K562 (cell line): Measurements from ENCODE around the gene PCSK2. TPM values are rescaled to one million over a fixed set of nuclear protein-coding genes. Genes with fewer than 3 reads are reported as not detected.

Experiments
- ATAC-seq: fragments of 200-7000 bp; cut with Tn5 transposase; 3 replicates; pipeline ENCODE4 v1.9.1; 2020; ENCODE audit warnings: moderate library complexity
- BruUV-seq: library from RNA; stranded (reverse); fragments of 400-500 nt; replicated peaks from 2 replicates; lab custom pipeline; 2021; lab: Mats Ljungman, UMichigan
- CTCF ChIA-PET: fragments of 300-600 bp; formaldehyde crosslinking; extraction: SDS; loops from one replicate; lab custom pipeline; 2021; ENCODE audit warnings: low intra/inter-chr PET ratio; lab: Yijun Ruan, JAX
- POLR2A ChIA-PET: fragments of 300-600, 350-650 bp; sonication (Branson Sonifier 250); formaldehyde crosslinking; extraction: SDS; loops from one replicate; lab custom pipeline; 2021; ENCODE audit warnings: antibody characterized with exemption, inconsistent platforms; lab: Yijun Ruan, JAX
- DNase-seq, 4 experiments: peaks; one replicate each; pipeline versions ENCODE4 v3.0.0 to v3.0.0-alpha.2; 2011 to 2018; ENCODE audit warnings: low spot score in 3 of 4, mixed read lengths in 3 of 4; ENCODE audit errors: extremely low read depth in 1 of 4
- FAIRE-seq: peaks from 2 replicates; lab custom pipeline; 2011; peaks lifted over from hg19 to GRCh38; lab: Jason Lieb, UNC
- H2AFZ ChIP-seq: 2 replicates; pipeline ENCODE4 v1.6.0; 2011; ENCODE audit warnings: low read depth, low read length, control low read depth, inconsistent platforms
- H3K27ac ChIP-seq: fragments of 200-600 bp; 3 replicates; pipeline ENCODE4 v1.8.0; 2011; ENCODE audit warnings: low read depth, mild to moderate bottlenecking, control low read depth, inconsistent platforms, low read length, moderate library complexity, mixed read lengths; ENCODE audit errors: extremely low read depth
- H3K27me3 ChIP-seq, 2 experiments: fragments of 300-600 bp in 1 of 2; 2 replicates in 1 of 2; 3 replicates in 1 of 2; pipeline versions ENCODE4 v1.6.0 to v1.8.0; 2011; ENCODE audit warnings: inconsistent platforms in 2 of 2, low read length in 2 of 2, mild to moderate bottlenecking in 1 of 2, mixed read lengths in 1 of 2, moderate library complexity in 1 of 2; ENCODE audit not compliant: control insufficient read depth in 2 of 2, insufficient read depth in 2 of 2
- H3K36me3 ChIP-seq: fragments of 300-600 bp; 3 replicates; pipeline ENCODE4 v1.8.0; 2011; ENCODE audit warnings: mild to moderate bottlenecking, low read length, inconsistent platforms; ENCODE audit not compliant: control insufficient read depth, insufficient read depth
- H3K4me1 ChIP-seq, 2 experiments: fragments of 200-600 bp in 1 of 2; replicated peaks in 1 of 2; 2 replicates in 1 of 2; 3 replicates in 1 of 2; pipeline versions ENCODE4 v1.5.1 to v1.8.0; 2011; ENCODE audit warnings: inconsistent platforms in 2 of 2, low read length in 2 of 2, mild to moderate bottlenecking in 1 of 2, mixed read lengths in 1 of 2, moderate library complexity in 1 of 2; ENCODE audit not compliant: control insufficient read depth in 2 of 2, insufficient read depth in 2 of 2
- H3K4me2 ChIP-seq: 2 replicates; pipeline ENCODE4 v1.6.1; 2011; ENCODE audit warnings: low read length, control low read depth, inconsistent platforms, mixed read lengths; ENCODE audit not compliant: insufficient read depth
- H3K4me3 ChIP-seq: fragments of 200-600 bp; sonication (generic), shearing (Covaris generic); 2 replicates; pipeline ENCODE4 v1.5.1; 2016; ENCODE audit warnings: control low read depth, inconsistent platforms
- H3K79me2 ChIP-seq: fragments of 200-600 bp; 3 replicates; pipeline ENCODE4 v1.8.0; 2011; ENCODE audit warnings: low read length, inconsistent platforms; ENCODE audit not compliant: control insufficient read depth, insufficient read depth
- H3K9ac ChIP-seq, 2 experiments: 2 replicates each; pipeline versions ENCODE4 v1.6.0 to v1.6.1; 2011; ENCODE audit warnings: low read depth in 2 of 2, low read length in 2 of 2, control low read depth in 1 of 2, inconsistent platforms in 1 of 2, mild to moderate bottlenecking in 1 of 2, mixed read lengths in 1 of 2; ENCODE audit not compliant: insufficient read depth in 1 of 2
- H3K9me1 ChIP-seq: one replicate; pipeline ENCODE4 v1.6.0; 2011; ENCODE audit warnings: inconsistent platforms, mild to moderate bottlenecking, low read length, moderate library complexity; ENCODE audit not compliant: control insufficient read depth, insufficient read depth
- H3K9me3 ChIP-seq: replicated peaks from 2 replicates; pipeline ENCODE4 v1.5.1; 2011; ENCODE audit warnings: low read depth, low read length, inconsistent platforms; ENCODE audit not compliant: control insufficient read depth, insufficient read depth
- H4K20me1 ChIP-seq: replicated peaks from 2 replicates; pipeline ENCODE4 v1.6.1; 2011; ENCODE audit warnings: low read length, inconsistent platforms, mixed read lengths; ENCODE audit not compliant: control insufficient read depth, insufficient read depth
- CCNT2 ChIP-seq: IDR thresholded peaks from 2 replicates; pipeline ENCODE4 v1.6.1; 2011; ENCODE audit warnings: borderline replicate concordance, low read depth, mild to moderate bottlenecking, moderate library complexity, mixed read lengths, low read length; ENCODE audit not compliant: insufficient read length; ENCODE audit errors: extremely low read depth
- ELF1 ChIP-seq: fragments of 200-800 bp; sonication (Bioruptor generic); IDR thresholded peaks from 2 replicates; pipeline ENCODE4 v1.6.1; 2016; ENCODE audit warnings: missing genetic modification characterization, missing compliant biosample characterization
- HIVEP1 ChIP-seq: fragments of 250-450 bp; sonication (Bioruptor Pico); IDR thresholded peaks from 2 replicates; pipeline ENCODE4 v1.4.0; 2020; ENCODE audit warnings: mild to moderate bottlenecking
- HNRNPH1 ChIP-seq: fragments of 200-400 bp; formaldehyde crosslinking; optimal IDR thresholded peaks from 2 replicates; pipeline ENCODE3; 2017; ENCODE audit warnings: low read depth, mild to moderate bottlenecking, low read length, moderate library complexity
- KDM1A ChIP-seq, 2 experiments: fragments of 450-650 bp; IDR thresholded peaks; 2 replicates each; pipeline ENCODE4 v1.6.1; 2016; ENCODE audit warnings: mild to moderate bottlenecking in 2 of 2
- NFE2L1 ChIP-seq: fragments of 450-650 bp; IDR thresholded peaks from 2 replicates; pipeline ENCODE4 v1.6.1; 2016; ENCODE audit warnings: missing genetic modification characterization, low read depth, mild to moderate bottlenecking, missing compliant biosample characterization, moderate library complexity, borderline replicate concordance
- NUFIP1 ChIP-seq: fragments of 450-650 bp; IDR thresholded peaks from 2 replicates; pipeline ENCODE4 v1.6.1; 2018; ENCODE audit not compliant: partially characterized antibody
- XRCC3 ChIP-seq: fragments of 450-650 bp; IDR thresholded peaks from 2 replicates; pipeline ENCODE4 v1.6.1; 2017; ENCODE audit warnings: mild to moderate bottlenecking, moderate library complexity
- WGBS: fragments of 100-300 bp; shearing (Covaris generic); methylation state at CpG from one replicate; pipeline ENCODE4 v1.1.6; 2016; ENCODE audit warnings: low coverage, mixed read lengths; ENCODE audit not compliant: insufficient coverage; ENCODE audit errors: missing lambda C conversion rate; 5-methylcytosine and 5-hydroxymethylcytosine counted together
- in situ Hi-C: fragments of 300-500 bp; cut with MboI; formaldehyde crosslinking; loops from 4 replicates; pipeline ENCODE4 v1.15.0; 2018; ENCODE audit warnings: inconsistent platforms, mixed read lengths
- intact Hi-C: fragments of 100-400 bp; cut with micrococcal nuclease; formaldehyde crosslinking; loops from 2 replicates; pipeline ENCODE4 v1.14.2; 2022
- polyA plus RNA-seq, 8 experiments: library from polyadenylated mRNA; depleted of rRNA in 4 of 8; stranded (reverse) in 5 of 8; unstranded in 3 of 8; fragments of >200 nt; fragmentation: Nextera tagmentation in 2 of 8; fragmentation: Illumina TruSeq in 1 of 8; extraction: Ambion mirVana in 2 of 8; extraction: Trizol in 1 of 8; gene quantifications; 2 replicates each; pipeline versions ENCODE4 v1.2.1 to v1.2.3, GENCODE V29; 2011 to 2014; ENCODE audit warnings: inconsistent platforms in 1 of 8, missing spikeins in 1 of 8
- total RNA-seq, 7 experiments: library from RNA; depleted of rRNA in 6 of 7; stranded (reverse); fragments of >200 nt in 6 of 7; fragmentation: Illumina TruSeq in 2 of 7; extraction: Trizol in 2 of 7; gene quantifications; 2 replicates each; pipeline versions ENCODE4 v1.2.1 to v1.2.3, GENCODE V29; 2011 to 2021; ENCODE audit warnings: low replicate concordance in 1 of 7
- TF ChIP-seq, protein P1 (sequence below): fragments of 150-350 bp; conservative IDR thresholded peaks from 2 replicates; pipeline ENCODE4 v1.6.1; 2014; ENCODE audit warnings: low read length

PCSK2 gene
- total and polyA plus RNA-seq, 9 of the 15 experiments (the other 6 are each of a cell fraction or from before 2014, with no cell fraction given), result 0.04 to 0.07 (median 0.05) TPM; not detected in 6

DNA sequence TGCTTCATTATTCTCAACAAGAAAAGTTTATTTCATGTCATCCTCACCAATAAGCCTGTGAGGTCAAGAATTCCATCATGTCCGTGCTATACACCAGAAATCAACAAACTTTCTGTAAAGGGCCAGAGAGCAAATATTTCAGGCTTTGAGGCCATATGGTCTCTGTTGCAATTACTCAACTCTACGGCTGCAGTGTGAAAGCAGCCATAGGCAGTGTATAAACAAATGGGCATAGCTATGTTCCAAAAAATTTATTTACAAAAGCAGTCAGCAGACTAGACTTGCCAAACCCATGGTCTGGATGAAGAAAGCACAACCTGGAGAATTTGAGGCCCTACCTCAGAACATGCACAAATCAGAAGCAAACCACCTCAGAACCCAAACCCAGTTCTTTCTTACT is 118.5 kb downstream of the PCSK2 start:
- no peak for ATAC-seq
- no TSS peak for BruUV-seq
- 0% methylated on average over 2 of the region's 2 CpGs for WGBS
- Histone ChIP-seq H3K9ac (no peak overlapping the region), H3K9me3 (no peaks in the 10 kb centered on the region), H3K79me2 (no peaks in the 10 kb centered on the region), H3K4me3 (no peak overlapping the region), H3K27ac (no peak overlapping the region), H3K27me3 (no peaks in the 10 kb centered on the region), H3K4me2 (no peak overlapping the region), H4K20me1 (no peaks in the 10 kb centered on the region), H3K9me1 (no peaks in the 10 kb centered on the region), H2AFZ (no peak overlapping the region), H3K4me1 (no peaks in the 10 kb centered on the region), H3K36me3 (no peaks in the 10 kb centered on the region)
- ChIA-PET POLR2A (no interaction called here), CTCF (no interaction called here)
- FAIRE-seq, result no peak
- intact Hi-C loops (no loop called here), in situ Hi-C loops (no loop called here)
- DNase-seq, result no peak
- TF ChIP-seq, protein P1, sequence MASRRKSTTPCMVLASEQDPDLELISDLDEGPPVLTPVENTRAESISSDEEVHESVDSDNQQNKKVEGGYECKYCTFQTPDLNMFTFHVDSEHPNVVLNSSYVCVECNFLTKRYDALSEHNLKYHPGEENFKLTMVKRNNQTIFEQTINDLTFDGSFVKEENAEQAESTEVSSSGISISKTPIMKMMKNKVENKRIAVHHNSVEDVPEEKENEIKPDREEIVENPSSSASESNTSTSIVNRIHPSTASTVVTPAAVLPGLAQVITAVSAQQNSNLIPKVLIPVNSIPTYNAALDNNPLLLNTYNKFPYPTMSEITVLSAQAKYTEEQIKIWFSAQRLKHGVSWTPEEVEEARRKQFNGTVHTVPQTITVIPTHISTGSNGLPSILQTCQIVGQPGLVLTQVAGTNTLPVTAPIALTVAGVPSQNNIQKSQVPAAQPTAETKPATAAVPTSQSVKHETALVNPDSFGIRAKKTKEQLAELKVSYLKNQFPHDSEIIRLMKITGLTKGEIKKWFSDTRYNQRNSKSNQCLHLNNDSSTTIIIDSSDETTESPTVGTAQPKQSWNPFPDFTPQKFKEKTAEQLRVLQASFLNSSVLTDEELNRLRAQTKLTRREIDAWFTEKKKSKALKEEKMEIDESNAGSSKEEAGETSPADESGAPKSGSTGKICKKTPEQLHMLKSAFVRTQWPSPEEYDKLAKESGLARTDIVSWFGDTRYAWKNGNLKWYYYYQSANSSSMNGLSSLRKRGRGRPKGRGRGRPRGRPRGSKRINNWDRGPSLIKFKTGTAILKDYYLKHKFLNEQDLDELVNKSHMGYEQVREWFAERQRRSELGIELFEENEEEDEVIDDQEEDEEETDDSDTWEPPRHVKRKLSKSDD, result no peak
- TF ChIP-seq HNRNPH1, result no peak
- TF ChIP-seq HIVEP1 (CRISPR knock-in tag), result no peak
- no peak for TF ChIP-seq NFE2L1 (tag)
- TF ChIP-seq NUFIP1, result no peak
- TF ChIP-seq ELF1 (tag), result no peak
- no peak for TF ChIP-seq KDM1A (IDR thresholded peaks at IDR 0.05)
- TF ChIP-seq XRCC3, result no peak
- TF ChIP-seq CCNT2, result no peak
- TF ChIP-seq, all 486 proteins: peak for 0
